ENCODE measurements around the gene S100A16. TPM values are rescaled to one million over a fixed set of nuclear protein-coding genes. Genes with fewer than 3 reads are reported as not detected.
"Not testable (repeated sequence)": the region's sequence is repeated elsewhere in the genome, so short reads cannot be mapped to it uniquely, and the experiment has no call there.

Gene S100A16
- total and polyA plus RNA-seq, 9 of the 15 experiments (the other 6 are each of a cell fraction or from before 2014, with no cell fraction given) = 1.6 to 6.9 (median 4.3) TPM

GRCh38 chr1:153575497-153575896 is 37.4 kb downstream of the S100A16 start:
- H3K9me1 ChIP-seq (ENCODE audit: control insufficient read depth, insufficient read depth, low read length); H3K27ac ChIP-seq (ENCODE audit: extremely low read depth, low read depth, low read length); H4K20me1 ChIP-seq (replicated peaks; ENCODE audit: control insufficient read depth, insufficient read depth, low read length); CTCF ChIA-PET (ENCODE audit: low intra/inter-chr PET ratio); H3K4me2 ChIP-seq (ENCODE audit: insufficient read depth, low read length); H3K9me3 ChIP-seq (replicated peaks; ENCODE audit: control insufficient read depth, insufficient read depth, low read depth, low read length); H3K36me3 ChIP-seq (ENCODE audit: control insufficient read depth, insufficient read depth, low read length); H3K79me2 ChIP-seq (ENCODE audit: control insufficient read depth, insufficient read depth, low read length); H3K4me1 ChIP-seq (replicated peaks in 1 of 2; ENCODE audit: control insufficient read depth in 2 of 2, insufficient read depth in 2 of 2, low read length in 2 of 2); DNase-seq (ENCODE audit: extremely low read depth in 1 of 4, low spot score in 3 of 4); H2AFZ ChIP-seq (ENCODE audit: low read depth, low read length); POLR2A ChIA-PET; FAIRE-seq; H3K9ac ChIP-seq (ENCODE audit: insufficient read depth in 1 of 2, low read depth in 2 of 2, low read length in 2 of 2); intact Hi-C loops (cut with micrococcal nuclease); H3K4me3 ChIP-seq; in situ Hi-C loops (cut with MboI); BruUV-seq (replicated peaks); ATAC-seq; H3K27me3 ChIP-seq (ENCODE audit: control insufficient read depth in 2 of 2, insufficient read depth in 2 of 2, low read length in 2 of 2); TF ChIP-seq NR2C1 (IDR thresholded peaks at IDR 0.05): not testable (repeated sequence)
- 9% methylated on average over 7 of the region's 10 CpGs for WGBS (ENCODE audit: insufficient coverage, low coverage, missing lambda C conversion rate)
- 0 out of 4 replicates have a peak, but pooled peaks of 1 of the 2 experiments have one; percentile 27 for TF ChIP-seq KDM1A (IDR thresholded peaks at IDR 0.05)
- peak; percentile 30; the same call in 1 of the 2 replicates for TF ChIP-seq ZNF316 (IDR thresholded peaks at IDR 0.05)
- peak; percentile 13; the same call in 1 of the 2 replicates for TF ChIP-seq TAL1 (IDR thresholded peaks at IDR 0.05)
- peak; percentile 35; the same call in 1 of the 2 replicates for TF ChIP-seq CBFA2T3 (IDR thresholded peaks at IDR 0.05)
- 0 out of 2 replicates have a peak, but pooled peaks have one; percentile 13 for TF ChIP-seq NR2C1 (tag; IDR thresholded peaks at IDR 0.05)
- 0 out of 4 replicates have a peak, but pooled peaks of 1 of the 2 experiments have one; percentile 28 for TF ChIP-seq MNT (conservative IDR thresholded peaks at IDR 0.05)

GRCh38 chr1:153575081-153575491 is 37.9 kb downstream of the S100A16 start:
- H2AFZ ChIP-seq (ENCODE audit: low read depth, low read length); BruUV-seq (replicated peaks); H3K4me1 ChIP-seq (replicated peaks in 1 of 2; ENCODE audit: control insufficient read depth in 2 of 2, insufficient read depth in 2 of 2, low read length in 2 of 2); intact Hi-C loops (cut with micrococcal nuclease); H3K9ac ChIP-seq (ENCODE audit: insufficient read depth in 1 of 2, low read depth in 2 of 2, low read length in 2 of 2); H3K36me3 ChIP-seq (ENCODE audit: control insufficient read depth, insufficient read depth, low read length); H3K27ac ChIP-seq (ENCODE audit: extremely low read depth, low read depth, low read length); H3K4me3 ChIP-seq; CTCF ChIA-PET (ENCODE audit: low intra/inter-chr PET ratio); FAIRE-seq; H3K27me3 ChIP-seq (ENCODE audit: control insufficient read depth in 2 of 2, insufficient read depth in 2 of 2, low read length in 2 of 2); POLR2A ChIA-PET; H3K4me2 ChIP-seq (ENCODE audit: insufficient read depth, low read length); H3K9me1 ChIP-seq (ENCODE audit: control insufficient read depth, insufficient read depth, low read length); DNase-seq (ENCODE audit: extremely low read depth in 1 of 4, low spot score in 3 of 4); H3K9me3 ChIP-seq (replicated peaks; ENCODE audit: control insufficient read depth, insufficient read depth, low read depth, low read length); H3K79me2 ChIP-seq (ENCODE audit: control insufficient read depth, insufficient read depth, low read length); ATAC-seq; in situ Hi-C loops (cut with MboI); H4K20me1 ChIP-seq (replicated peaks; ENCODE audit: control insufficient read depth, insufficient read depth, low read length): not testable (repeated sequence)
- WGBS (ENCODE audit: insufficient coverage, low coverage, missing lambda C conversion rate) = 85% methylated on average over 8 of the region's 35 CpGs

All from K562 (cell line).